GF-D8 (cell line): ENCODE measurements around the gene INPP5A.
"Not testable (repeated sequence)": the region's sequence is repeated elsewhere in the genome, so short reads cannot be mapped to it uniquely, and the experiment has no call there.

Source experiments
- DNase-seq: peaks from one replicate; lab custom pipeline; 2025; lab: John Stamatoyannopoulos, UW

Gene INPP5A

DNA sequence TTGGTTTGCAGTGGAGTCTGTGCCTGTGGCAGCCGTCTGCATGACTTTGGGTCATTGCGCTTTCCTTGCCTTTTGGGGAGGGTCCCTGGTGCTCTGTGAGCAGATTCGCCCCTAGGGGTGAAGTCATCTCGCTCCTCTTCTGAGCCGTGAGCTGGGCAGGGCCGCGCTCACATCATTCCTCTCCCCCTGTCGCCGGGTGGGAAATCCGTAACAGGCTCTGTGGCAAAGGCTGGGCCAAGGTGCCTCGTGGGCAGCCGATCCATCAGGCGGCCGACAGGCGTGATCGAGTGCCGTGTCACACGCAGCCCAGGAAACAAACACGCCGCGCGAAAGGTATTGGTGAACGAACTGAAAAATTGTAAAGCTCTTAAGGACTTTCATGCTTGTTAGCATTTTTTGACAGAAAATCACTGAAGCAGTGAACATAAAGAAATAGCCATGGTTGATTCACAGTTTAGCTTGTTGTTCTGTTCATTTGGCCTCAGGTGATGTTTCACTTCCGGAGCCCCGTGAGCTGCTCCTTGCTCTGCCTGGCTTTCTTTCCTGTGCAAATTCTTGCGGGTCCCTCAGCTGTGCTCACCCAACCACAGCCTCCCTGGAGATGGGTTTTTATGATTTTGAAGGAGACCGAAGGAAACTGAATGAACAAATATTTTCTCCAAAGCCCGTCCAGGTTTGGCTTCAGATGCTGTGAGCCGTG, 126.2 kb downstream of the INPP5A start:
- DNase-seq, result no peak

GRCh38 chr10:132664407-132664806, 126.8 kb downstream of the INPP5A start:
- DNase-seq, result no peak

DNA sequence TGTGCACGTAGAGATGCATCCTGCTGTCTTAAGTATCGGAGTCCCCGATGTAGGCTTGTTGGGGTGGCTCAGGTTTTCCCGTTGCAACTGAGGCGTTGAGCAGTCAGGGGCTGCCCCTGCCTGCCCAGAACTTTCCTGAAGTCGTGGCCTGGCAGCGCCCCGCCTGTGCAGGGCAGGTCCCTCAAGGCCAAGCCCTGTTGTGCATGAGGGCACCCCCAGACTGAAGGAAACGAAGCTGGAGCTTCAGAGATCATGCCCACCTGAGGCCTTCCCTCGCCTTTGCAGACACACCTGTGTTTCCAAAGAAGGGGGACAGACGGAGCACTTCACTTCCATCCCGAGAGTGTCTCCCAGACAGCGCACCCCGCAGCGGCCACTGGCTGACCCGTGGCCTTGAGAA, 127.3 kb downstream of the INPP5A start:
- DNase-seq, result no peak

- DNase-seq, result no peak
These were observed 128.5 kb downstream of the INPP5A start for GRCh38 chr10:132665946-132666704.

DNA sequence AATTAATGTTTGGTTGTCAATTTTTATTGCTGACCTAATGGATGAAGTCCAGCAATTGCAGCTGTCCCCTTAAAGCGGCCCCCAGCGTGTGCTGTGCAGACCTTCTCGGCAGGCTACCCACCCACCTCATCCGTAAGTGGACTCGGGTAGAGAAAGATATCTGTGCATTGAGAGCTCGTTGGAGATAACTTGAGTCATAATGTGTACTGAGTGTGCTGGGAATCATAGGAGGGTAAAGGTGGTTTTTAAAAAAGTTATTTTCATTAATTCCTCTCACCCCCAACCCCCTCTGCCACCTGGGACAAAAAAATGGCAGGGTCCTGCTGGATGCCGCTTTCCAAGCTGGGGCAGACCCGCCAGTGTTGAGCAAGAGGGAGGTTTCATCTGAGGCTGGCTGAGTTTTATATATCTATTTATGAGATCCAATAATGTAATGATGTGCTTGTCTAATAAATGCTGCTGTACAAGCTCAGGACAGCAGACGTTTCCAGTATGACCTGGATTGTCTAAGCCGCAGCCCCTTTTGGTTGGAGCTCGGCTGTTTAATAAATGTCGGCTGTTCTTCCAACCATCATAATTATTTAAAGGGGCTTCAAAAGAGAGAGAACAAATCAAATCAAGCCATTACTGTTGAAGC, 129.2 kb downstream of the INPP5A start:
- no peak for DNase-seq

DNA sequence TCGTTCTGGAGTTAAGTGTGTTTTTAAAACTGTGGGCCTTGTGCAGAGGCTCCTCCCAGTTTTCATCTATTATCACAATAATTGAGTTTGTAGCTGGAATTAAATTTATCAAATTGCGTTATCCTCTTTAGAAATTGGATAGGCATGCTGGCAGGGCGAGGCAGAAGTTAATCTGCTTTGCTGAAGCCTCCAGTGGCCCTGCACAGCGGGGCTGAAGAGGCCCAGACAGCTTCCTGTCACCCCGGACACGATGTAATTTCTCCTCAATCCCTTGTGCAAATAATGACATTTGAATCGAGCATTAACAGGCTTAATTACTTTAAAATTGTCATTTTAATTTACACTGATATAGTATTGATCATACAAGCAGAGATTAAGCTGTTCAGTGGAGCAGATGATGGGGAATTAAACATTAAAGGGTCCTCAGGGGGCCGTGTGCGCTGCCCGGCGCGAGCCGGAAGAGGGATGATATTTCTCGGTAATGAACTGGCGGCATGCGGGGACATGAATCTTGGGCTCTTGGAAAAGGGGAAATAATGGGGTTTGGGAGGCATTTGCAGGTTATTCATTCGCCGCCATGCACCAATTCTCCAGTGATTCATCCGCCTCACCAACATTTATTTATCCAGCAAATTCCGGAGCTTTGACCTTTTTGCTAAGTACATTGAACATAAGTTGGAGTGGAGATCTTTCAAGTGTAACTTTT, 129.9 kb downstream of the INPP5A start:
- DNase-seq, result no peak

DNA sequence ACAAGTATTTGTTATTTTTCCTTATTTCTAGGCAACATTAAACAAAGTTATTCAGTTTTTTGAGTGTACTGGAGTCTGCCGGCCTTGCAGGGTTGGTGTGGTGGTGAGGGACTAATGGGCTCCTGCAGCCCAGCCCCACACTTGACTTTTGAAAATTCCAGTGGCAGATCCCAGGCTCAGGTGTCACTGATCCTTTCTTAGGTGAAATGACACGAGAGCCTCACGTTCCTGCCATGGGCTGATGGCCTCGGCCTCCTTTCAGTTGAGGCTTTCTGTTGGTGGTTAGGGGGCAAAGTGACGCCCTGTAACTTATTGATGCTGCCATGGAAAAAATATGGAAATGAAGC, 130.4 kb downstream of the INPP5A start:
- DNase-seq, result no peak

DNA sequence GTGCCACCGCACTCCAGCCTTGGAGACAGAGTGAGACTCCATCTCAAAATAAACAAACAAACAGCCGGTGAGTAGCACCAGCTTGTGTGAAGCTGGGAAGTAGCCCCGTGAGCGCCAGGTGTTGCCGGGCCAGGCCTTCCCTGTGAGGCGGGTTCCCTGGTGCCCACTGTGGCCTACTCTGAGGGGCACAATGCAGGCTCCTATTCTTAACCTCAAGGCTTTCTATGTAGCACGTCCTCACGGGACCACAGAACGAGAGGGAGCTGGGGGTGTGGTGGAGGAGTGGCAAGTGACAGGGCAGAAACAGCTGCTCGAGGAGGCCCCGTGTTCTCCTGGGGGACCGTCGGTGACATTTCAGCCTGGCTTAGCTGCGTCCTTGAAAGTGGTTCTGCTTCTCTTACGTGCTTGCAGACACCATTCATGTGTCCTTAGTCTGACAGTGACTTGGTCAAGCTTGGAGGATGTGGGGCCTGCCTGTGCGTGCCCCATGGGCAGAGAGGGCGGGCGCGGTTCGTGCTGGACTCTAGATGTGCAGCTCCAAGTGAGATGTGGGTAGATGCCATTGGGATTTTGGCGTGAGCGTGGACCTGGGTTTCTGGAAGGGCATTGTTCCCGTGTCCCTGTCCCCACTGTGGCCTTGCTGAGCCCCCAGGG, 131.7 kb downstream of the INPP5A start:
- no peak for DNase-seq

DNA sequence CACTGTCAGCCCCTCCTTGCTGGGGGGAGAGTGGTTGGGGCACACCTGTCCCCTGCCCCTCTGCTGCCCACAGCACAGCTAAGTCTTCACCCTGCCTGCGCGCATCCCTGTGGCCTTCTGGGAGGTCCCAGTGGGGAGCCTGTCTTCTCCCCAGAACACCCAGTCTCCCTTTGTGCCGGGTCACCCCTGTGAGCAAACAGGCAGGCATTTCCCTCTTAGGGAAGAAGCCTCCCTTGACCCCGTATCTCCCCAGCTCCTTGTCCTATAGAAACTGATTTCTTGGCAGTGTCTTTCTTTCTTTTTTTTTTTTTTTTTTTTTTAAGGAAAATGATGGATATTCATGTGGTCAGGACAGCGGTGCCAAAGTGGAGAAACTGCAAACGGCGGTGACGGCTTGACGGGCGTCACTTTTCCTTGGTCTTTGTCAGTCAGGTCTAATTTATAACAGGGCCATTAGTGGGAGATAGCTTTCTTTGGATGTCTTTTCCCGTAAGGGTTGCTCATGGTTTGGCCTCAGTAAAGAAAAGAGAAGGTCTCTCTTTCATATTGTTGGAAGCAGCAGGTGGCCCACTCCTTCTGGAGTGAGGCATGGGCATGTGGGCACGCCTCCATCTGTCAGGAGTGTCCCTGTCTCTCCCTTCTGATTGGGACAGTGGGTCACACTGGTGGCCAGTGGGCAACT, 133.1 kb downstream of the INPP5A start:
- DNase-seq, result no peak

DNA sequence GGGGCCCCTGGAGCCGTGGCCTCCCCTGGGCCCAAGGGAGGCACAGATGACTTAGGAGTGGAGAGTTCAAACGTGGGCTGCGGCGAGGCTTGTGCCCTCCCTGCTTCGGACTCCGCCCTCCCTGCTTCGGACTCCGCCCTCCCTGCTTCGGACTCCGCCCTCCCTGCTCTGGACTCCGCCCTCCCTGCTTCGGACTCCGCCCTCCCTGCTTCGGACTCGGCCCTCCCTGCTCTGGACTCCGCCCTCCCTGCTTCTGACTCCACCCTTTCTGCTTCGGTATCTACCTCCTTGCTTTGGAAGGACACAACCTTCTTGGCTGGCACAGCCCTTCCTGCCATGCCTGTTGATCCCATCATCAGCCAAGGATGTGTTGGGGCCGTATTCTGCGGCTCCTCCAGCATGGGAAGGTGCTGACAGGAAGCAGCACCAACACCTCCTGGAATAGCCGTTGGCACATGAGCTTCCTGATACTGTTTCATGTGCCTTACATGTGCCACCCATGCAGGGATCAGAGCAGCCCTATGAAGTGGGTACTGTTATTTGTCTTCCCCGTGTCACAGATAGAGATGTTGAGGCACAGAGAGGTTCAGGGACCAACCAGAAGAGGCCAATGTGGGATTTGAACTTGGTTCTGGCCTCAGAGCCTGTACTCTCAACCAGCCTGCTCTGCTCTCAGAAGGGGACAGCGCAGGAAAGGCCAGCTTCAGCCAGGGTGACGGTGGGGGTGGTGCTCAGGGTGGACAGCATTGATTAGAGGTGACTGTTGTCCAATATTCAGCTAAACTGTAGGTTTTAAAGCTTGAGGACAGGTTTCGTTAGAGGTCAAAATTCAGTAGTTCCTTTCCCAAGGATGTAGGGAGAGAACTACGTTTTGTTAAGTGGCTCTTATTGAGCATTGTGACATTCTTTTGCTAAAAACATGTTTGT, 133.9 kb downstream of the INPP5A start:
- no peak for DNase-seq

- not testable (repeated sequence) for DNase-seq
These were observed 136.2 kb downstream of the INPP5A start for GRCh38 chr10:132673746-132674145.

- DNase-seq, result no peak
These were observed 136.7 kb downstream of the INPP5A start for GRCh38 chr10:132674311-132674710.

GRCh38 chr10:132675031-132675740, 137.6 kb downstream of the INPP5A start:
- no peak for DNase-seq

DNA sequence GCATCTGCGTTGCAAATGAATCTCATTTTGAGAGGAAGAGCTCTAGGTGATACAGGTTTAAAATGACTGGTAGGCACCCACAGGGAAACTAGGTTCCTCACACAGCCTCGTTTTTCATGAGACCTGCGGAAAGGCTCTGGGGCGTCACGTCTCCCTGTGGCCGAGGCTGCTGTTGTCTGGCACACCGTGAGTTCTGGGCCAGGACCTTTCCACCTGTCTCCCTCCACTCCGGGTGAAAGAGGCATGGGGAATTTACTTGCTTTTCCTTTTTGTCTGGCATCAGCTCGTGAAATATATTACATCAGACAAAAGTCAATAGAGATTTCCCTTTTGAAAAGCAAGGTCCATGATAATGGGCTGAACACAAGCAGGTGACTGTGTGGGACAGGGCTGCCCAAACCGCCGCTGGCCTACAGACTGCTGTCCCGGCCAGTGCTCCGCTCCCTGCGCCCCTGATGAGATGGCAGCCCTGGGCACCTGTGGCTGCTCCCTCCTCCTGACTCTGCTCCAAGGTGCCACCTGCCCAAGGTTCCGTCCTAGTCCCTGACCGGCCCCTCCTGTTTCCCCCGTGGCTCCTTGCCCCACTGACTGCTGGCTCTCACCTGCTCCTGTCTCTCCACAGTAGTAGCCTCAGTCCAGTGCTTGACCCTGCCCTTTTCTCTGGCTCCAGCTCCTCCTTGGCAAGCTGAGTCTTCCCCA, 138.8 kb downstream of the INPP5A start:
- no peak for DNase-seq

- no peak for DNase-seq
These were observed 139.5 kb downstream of the INPP5A start for GRCh38 chr10:132677096-132677472.

DNA sequence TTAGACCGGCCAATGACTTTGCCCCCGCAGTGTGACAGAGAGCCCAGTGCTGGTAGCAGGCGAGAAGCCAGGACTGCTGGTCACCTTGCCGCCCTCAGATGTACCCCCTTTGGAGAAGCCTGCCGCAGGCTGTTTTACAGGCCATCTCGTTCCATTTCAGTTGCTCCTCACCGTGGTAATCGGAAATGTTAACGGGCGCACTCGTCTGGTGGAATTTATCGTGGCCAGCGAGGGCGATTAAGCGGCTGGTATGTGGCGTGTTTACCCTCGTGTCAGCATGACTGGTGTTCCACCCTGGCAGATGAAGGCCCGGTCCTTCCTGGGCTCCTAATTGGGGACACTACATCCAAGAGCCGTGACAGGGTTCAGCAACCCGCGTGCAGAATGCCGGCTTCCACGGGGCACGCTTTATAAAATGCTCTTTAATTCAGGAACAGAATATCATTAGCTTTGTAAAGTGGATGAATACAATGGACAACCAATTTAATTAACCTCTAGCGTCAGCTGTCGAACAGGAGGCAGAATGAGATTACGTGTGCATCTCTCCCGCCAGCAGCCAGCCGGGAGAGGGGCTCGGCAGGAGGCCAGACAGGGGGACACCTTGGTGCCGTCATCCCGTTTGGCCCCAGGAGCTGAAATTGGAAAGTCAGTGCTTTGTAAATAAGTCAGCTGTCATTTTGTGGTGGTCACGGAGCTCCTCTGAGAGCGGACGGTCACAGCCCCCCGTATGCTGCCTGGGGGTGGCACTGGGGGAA, 140.1 kb downstream of the INPP5A start:
- no peak for DNase-seq

DNA sequence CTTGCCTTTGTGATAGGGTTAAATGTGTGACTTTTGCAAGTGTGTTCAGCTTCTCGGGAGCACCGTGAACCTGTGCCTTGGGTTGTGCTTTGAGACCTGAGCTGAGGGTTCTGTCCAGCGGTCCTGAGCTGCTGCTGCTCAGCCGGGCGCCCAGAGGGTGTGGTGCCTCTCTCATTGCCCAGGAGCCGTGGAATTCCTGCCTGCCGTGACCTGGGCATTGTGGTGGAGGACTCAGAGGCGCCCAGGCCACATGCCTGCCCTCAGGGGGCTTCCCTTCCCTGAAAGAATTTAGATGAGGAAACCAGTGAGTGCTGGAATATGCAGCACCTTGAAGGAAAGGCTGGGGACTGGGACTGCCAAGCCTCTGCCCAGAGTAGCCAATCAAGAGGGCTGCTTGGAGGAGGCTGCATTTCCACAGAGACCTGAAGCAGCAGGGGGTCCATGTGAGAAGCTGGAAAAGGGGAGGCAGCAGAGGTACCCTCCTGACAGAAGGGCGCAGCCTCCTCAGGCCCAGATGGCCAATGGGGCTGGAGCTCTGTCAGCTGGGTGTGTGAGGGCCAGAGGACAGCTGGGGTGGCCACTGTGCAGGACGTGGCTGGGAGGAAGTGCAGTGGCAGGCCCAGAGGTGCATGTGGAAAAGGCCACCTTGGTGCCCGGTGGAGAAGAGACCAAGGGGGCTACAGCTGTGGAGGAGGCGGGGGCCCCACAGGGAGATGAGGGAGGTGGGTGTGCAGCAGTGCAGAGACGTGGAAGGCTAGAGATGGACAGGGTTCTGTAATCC, 141.0 kb downstream of the INPP5A start:
- DNase-seq, result no peak

DNA sequence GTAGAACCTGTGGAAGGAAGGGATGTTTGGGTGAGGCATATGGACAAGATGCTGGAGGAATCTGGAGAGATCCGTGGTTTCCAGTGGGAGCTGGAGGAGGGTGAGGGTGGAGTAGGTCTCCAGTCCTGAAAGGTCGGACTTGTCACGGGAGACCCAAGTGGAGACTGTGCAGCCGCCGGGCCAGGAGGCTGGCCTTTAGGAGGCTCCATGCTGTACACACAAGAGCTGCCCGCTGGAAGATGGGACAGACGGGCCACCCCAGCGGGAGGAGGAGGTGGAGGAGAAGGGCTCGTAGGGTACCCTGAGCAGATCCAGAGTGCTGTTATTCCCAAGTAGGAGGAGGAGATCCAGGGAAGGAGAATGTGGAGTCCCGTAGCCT, 141.6 kb downstream of the INPP5A start:
- DNase-seq, result no peak
